Medulla oblongata (tissue), 1 donor: ENCODE data around the gene GINS2.

Source experiments
- DNase-seq: peaks from one replicate; pipeline ENCODE4 v3.0.0-alpha.2; 2015; ENCODE audit errors: extremely low spot score

Gene GINS2

DNA sequence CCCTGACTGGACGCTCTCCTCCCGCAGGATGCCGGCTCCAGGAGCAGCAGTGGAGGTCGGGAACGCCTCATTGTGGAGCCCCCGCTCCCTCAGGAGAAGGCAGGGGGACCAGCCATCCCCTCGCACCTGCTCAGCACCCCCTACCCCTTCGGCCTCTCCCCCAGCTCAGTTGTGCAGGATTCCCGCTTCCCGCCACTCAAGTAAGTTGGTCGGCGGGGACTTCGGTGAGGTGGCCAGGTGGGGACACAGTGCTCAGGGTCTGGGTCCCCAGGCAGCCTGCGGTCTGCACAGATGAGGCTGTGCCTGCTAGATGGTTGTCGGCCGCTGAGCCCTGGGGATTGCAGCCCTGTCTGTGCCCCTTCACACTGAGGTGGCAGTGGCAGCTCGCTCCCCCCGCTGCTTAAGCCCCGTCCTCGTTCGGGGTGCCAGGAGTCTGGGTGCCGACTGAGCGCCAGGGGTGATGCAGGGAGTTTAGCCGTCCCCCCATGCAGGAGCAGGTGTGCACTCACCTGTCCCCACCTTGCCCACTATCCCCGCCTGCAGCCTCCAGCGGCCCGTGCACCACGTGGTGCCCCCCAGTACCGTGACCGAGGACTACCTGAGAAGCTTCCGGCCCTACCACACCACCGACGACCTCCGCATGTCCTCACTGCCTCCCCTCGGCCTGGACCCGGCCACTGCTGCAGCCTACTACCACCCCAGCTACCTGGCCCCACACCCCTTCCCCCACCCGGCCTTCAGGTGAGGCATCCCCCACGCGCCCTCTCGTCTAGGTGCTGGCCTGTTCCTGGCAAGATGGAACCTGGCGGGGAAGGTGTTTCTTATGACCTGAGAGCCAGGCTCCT is 34.3 kb downstream of the GINS2 start:
- no peak for DNase-seq

DNA sequence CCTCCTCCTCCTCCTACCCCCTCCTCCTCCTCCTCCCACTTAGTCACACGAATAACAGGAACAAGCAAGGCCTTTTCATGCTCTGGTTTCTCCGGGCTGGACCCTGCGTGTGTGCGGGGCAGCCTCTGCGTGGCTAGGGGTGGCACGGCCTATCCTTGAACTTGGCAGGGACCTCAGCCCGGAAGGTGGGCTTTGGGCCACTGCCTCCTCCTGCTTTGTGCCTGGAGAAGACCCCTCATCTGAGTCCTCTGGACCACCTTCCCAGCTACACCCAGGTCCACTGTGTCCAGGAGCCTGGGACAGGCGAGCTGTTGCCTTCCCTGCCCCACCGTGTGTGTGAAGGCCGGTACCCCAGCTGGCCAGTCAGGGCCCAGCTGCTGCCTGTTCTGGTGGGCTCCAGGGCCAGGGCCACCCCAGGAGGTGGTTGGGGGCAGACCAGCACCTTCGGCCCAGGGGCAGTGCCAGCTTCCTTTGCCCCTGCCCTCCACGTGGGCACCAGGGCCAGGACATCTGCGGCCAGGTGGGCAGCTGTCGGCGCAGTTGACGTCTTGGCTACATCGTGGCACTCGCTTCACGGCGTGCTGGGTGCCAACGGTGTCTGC is 35.4 kb downstream of the GINS2 start:
- no peak for DNase-seq

DNA sequence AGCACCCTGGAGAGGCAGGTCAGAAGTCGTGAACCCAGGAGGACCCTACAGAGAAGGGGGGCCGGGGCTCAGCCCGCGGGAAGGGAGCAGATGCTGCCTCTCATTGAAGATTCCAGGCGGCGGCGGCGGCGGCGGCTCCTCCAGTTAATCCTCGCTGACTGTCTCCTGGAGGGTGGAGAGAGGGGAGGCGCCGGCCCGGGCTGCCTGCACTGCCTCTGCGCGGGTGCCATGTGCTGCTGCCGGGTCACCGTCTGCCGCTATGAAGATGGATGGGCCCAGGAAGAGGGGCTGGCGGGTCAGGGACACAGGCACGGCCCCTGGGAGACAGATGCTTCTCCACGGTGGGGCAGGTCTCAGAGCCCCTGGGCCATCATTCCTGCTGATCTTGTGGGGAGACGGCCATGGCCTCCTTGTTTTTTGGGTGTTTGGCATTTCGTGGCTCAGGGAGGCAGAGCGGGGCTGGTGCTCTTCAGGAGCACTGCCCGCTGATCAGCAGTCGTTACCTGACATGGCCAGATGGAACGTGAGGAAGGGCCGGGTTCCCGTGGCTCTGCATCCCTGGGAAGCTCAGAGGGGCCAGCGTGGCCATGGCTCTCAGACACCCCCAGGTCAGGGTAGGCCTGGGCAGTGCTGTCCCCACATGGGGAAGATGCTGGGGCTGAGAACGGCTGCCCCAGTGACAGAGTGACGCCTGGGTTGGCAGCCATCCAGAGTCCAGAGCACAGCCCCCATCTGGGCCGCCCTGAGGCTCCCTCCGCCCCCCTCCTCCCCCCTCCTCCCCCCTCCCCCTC is 36.1 kb downstream of the GINS2 start:
- peak; percentile 58 for DNase-seq

DNA sequence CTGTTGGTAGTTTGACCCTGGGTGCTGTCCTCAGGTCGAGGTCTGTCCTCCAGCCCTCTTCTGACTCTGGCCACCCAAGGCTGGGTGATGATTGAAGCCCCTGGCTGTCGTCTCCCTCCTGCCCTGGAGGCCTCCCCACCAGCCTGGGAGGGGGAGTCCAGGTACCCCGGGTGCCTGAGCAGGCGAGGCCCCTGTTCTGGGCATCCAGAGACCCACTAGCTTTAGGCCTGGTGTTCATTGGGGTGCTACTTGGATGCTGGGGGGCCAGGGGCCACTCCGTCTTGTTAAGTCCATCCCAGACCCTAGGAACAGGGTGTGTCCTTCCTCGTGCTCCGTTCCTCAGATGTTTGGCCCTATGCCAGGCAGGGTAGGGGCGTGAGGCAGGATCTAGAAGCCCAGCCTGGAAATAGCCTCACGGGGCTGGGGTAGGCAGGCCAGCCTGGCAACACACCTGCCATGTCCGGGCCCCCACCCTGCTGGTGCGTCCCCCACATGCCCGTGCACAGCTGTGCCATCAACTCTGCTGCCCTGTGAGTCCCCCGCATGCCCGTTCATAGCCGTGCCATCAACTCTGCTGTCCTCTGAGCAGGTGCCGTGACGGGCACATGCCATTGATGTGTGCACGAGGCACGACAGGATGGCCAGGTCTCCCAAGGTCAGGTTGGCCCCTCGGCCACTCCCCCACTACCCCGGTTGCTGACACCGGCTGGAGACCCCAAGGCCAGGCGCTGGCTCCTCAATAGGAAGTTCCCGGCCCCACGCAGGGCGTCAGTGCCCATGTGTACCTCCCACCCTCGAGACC is 36.9 kb downstream of the GINS2 start:
- no peak for DNase-seq

DNA sequence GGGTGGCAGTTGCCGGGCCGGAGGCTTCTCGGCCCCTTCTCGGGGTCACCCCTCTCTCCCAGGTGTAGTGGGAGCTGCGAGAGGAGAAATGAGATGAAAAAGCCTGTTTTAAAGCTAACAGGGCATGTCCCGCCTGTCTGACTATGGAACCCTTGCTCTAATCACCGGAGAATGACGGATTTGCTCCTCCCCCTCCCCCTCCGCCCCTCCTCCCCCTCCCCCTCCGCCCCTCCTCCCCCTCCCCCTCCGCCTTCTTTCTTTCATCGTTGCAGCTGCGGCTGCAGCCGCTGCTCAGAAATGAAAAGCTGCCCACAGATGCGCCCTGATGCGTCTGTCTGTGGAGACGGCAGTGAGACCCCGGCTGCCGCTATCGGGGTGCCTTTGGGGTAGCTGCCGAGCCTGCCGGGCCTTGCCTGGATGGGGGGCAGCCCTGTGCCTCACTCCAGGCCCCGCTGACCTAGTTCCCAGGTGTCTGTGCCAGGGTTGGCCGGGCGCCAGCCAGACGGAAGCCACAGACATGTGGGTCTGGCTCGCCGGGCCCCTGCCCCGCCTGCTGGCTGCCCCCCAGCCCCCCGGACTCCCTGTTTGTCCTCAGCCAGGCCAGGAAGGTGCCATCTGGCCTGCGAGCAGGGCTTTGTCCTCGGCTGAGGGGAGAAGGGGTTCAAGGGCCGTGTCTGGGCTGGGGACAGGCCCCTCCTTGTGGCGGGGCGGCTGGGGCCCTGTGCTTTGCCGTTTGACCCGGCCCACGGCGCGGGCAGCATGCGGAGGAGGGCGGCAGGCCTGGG is 37.7 kb downstream of the GINS2 start:
- peak; percentile 43 for DNase-seq

DNA sequence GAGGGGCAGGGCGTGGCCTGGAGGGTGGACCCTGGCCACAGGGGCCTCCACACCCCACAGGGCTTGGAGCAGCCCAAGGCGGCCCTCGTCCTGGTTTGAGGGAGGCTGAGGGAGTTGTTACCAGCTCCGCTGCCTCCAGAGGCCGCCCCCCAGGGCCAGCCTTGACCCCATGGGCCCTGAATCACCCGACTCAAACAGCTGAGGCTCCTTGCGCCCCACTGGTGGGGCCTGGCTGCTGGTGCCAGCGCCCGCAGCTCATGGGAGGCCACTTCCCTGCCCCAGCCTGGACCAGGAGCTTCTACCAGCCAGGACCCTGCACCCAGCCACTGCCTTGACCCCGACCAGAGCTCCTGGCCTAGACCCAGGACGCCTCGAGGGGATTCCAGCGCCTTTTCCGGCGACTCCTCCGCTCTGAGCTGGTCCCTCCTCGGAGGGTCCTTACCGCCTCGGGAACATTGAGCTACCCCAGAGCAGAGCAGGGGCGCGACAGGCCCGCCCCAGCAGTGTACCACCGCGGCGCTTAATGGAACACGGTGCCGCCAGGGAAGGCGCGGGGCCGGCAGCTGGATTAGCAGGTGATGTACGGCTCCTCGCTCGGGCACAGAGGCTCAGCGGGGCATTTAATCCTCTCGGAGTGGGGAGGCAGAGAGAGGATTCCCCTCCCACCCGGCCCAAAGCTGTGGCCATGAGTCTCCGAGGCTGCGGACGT is 38.5 kb downstream of the GINS2 start:
- DNase-seq, result no peak

DNA sequence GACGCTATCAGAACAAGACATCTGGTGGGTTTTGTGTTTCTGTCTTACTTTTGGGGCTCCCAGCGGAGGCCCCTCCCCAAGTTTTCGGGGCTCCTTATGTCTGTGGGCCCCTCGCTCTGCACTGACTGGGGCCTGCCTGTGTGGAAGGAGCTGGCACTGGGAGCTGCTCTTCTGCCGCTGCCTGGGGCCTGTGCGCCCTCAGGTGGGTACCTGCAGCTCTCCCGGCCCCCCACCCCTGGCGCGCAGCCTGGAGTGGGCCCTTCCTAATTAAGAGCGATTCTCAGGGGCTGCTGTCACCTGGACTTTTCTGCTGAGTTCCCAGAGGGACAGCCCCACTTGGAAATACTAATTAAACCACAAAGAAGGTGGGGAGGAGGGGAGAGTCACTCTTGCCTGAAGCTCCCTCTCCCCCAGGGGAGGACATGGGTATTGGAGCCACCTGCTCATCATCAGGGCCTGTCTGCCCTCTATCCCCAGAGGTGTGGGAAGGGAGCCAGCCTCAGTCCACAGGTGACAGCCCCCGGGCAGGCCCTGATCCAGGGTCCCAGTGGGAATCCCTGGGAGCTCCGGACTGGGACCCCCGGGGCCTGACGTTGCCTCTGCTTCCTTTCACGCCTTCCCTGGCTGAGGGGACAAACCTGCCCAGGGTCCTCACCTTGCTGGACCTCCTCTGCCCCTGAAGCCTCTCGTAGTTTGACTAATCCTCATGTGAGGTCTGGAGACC is 39.2 kb downstream of the GINS2 start:
- no peak for DNase-seq

DNA sequence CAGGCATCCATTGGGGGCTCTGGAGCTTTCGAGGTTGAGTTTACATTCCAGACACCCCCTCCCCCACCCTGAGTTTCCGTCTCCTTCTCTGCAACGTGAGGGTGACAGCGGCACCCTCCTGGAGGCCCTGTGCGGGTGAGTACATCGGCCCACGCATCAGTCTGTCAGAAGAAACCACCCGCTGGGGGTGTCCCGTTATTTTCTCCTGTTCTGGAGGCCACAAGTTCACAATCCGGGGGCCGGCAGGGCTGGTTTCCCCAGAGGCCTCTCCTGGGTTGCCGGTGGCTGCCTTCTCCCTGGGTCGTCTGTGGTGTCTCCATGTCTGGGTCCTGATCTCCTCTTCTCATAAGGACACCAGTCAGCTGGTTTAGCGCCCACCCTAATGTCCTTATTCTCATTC is 39.9 kb downstream of the GINS2 start:
- DNase-seq, result no peak

DNA sequence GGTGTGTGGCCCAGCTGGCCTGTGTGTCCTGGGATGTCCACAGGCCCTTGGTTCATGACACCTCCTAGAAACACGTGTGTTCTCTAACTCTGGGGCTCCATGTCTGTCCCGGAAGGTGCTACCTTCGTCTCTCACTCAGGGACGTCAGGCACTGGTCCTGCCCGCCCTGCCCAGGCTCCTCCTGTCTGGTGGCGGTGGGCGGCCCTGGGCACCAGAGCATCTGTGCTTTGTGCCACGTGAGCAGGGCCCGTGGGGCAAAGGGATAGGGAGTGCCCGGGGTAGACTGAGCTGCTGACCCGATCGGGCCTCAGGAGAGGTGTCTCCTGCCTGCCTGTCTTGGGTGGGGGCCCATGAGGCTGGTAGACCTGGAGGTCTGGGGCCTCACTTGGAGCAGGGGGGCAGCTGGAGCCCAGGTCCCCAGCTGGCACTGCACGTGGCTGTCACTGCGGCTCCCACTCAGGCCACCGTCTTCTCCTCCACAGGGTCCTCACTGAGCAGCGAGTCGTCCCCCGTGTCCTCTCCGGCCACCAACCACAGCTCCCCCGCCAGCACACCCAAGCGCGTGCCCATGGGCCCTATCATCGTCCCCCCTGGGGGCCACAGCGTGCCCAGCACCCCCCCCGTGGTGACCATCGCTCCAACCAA is 40.6 kb downstream of the GINS2 start:
- no peak for DNase-seq

DNA sequence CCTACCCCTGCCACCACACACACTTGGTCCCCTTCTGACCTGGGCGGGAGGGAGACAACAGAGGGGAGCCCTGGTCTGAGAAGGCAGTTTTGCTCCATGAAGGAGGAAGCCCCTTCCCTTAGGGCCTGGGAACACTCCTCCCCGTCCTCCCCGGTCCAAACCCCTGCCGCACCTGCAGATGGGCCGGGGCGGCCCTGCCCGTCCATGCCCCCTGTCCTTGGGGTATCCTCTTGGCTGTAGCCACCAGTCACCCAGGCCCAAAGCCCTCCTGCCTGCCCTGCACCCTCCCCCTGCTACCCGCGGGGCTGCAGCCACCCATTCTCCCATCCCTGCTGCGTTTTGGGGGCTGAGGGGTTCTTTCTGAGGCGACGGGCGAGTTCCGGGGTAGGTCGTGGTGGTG is 41.8 kb downstream of the GINS2 start:
- DNase-seq, result no peak

DNA sequence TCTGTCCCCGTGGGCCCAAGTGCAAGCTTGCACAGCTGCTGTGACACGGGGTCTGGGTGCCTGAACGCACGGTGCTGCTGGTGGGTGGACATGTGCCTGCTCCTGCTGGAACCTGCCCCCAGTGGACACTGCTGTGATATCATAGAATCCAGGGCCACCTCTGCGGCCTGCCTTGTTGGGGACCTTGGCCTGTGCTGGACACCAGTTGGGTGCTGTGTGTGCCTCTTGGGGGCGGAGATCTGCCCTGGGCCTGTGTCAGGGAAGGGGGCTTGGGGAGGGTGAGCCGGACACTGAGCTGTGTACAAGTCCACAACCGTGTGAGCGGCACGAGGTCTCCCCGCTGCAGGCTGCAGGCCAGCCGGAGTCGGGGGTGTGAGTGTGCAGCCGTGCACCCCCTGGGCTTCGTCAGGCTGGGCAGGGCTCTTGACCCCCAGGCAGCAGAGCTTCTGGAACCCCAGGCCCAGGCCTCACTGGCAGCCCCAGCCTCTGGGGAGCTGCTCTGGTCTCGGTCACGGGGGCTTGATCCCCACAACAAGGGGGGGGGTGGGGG is 42.3 kb downstream of the GINS2 start:
- DNase-seq, result no peak

DNA sequence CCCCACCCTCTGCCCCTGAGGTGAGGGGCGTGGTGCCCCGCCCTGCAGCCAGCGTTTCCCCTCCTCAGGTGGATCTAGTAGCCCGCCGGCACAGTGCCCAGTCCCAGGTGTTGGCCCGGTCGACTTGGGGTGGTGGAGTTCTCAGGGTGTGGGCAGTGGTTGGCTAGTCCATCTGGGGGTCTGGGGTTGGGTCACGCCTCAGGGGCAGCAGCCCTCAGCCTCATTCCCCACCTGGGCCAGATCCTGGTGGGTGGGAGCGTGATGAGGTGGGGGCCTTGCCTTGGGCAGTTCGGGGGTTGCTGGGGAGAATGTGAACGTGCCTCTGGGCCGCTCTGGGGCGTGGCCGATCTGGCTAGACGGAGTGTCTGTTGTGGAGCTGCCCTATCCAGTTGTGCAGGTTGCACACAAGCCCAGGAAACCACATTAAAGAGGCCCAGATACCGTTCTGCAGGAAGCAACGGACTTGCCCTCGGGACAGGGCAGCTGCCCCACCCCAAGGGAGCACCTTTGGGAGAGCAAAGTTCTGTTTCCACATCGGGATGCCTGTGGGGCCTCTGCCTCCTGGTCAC is 43.6 kb downstream of the GINS2 start:
- no peak for DNase-seq

DNA sequence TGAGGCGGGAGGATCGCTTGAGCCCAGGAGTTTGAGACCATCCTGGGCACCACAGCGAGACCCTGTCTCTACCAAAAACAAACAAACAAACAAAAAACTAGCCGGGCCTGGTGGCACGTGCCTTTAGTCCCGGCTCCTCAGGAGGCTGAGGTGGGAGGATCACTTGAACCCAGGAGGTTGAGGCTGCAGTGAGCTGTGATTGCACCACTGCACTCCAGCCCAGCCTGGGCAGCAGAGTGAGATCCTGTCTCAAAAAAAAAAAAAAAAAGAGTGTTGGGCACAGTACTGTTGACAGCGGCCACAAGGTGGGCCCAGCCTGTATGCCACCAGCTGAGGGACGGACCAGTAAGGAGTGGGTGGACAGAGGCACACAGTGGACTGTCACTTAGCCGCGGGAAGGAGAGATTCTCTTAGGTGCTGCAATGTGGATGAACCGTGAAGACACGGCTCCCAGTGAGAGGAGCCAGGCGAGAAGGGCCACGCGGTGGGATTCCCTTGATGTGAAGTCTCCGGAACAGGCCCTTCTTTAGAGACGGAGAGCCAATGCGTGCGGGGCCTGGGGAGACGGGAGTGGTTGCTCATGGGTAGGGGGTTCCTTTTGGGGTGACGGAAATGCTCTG is 44.6 kb downstream of the GINS2 start:
- no peak for DNase-seq

DNA sequence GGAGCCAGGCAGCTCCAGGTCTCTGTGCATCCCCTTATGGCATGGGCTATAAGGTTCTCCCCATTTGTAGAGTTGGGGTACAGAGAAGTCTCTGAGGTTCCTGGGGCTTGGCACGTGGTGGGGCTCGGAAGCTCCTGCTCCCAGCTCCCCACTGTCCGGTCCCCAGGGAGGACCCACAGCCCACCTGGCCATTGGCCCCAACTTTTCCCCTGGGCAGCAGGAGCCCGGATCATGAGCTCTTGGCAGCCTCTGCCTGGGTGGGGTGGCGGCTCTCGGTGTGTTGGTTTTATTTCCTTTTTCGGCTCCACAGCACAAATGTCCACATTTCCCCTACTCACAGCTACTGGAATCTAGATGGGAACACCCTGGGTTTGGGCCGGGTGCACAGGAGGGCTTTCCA is 45.1 kb downstream of the GINS2 start:
- DNase-seq, result no peak

DNA sequence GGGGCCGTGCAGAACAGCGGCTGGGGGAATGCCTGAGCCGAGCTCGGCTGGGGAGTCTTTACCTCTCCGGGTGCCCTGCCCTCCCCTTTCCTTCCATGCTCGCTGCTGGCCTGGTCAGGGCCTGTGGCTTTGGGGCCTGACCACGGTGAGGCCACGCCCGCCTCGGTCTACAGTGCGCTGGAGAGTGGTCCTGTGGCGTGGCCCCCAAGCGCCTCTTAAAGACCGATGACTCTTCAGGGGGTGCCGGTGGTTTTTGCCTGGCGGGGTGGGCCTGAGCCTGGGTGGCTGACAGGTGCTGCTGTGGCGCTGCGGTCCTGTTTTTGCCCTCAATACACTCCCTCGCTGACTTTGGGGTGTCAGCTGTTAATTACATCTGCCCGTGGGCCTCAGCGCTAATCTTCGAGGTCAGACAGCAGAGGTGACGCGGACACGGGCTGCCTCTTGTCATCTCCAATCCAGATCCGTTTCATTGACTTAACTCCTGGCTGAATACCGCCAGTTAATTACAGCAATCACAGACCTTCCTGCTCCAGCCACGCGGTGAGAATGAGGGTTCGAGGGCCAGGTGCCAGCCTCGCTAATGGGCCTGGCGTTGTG is 45.9 kb downstream of the GINS2 start:
- no peak for DNase-seq

DNA sequence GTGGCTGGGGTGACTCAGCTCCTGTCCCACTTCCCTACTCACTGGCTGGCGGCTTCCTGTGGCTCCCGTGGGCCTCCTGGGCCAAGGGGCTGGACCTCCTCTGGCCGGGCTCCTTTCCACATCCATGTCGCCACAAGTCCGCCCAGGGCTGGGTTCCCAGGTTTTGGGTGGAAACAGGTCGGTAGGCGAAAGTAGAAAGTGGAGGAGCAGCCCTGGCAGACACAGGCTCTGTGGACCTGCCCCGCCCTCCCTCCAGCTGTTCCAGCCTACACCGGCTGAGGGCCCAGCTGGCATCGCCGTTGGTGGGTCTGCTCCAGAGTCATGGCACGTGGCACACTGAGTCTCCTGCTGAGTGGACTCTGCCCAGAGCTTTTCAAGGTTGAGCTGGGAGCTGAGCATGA is 47.0 kb downstream of the GINS2 start:
- DNase-seq, result peak; percentile 28

DNA sequence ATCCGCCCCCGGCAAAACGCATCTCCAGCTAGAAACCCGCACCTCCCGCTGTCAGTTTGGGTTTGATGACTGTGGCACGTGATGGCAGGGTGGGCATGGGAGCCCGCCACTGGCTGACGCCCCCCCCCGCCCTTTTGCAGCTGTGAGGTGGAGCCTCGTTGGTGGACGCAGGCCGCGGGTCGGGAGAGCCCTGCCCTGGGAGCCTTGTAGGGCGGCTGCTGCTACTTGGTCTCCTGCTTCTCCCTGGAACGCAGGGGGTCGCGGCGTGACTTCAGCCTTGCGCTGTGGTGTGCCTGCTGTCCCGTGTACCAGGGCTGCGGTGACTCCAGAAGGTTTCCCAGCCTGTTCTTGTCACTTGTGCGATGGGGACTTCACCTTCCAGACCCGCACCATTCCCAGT is 47.4 kb downstream of the GINS2 start:
- no peak for DNase-seq

DNA sequence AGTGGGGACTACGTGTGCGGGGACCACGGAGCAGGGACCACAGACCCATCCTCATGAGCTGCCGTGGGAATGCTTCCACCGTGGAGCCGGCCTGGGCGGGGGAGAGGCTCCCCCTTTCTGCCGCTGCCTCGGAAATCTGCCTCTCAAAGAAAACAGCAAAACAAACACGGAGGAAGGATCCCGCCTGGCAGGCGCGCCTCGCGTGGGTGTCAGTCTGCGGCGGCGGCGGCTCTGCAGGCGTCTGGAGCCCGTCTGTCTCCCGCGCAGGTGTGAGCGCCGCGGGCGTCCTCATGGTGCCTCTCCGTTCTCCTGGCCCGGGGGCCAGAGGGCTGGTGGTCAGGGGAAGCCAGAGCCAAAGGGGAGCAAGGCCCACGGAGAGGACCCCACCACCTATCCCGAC is 48.2 kb downstream of the GINS2 start:
- no peak for DNase-seq
